NCI-H2081 treated with DMSO at 0.1 percent for 48 hours (cell line): ENCODE measurements around the gene ABCG4.
"Not testable (repeated sequence)": the region's sequence is repeated elsewhere in the genome, so short reads cannot be mapped to it uniquely, and the experiment has no call there.

Experiments used
- DNase-seq: peaks from one replicate; lab custom pipeline; 2025; lab: John Stamatoyannopoulos, UW

Gene ABCG4

DNA sequence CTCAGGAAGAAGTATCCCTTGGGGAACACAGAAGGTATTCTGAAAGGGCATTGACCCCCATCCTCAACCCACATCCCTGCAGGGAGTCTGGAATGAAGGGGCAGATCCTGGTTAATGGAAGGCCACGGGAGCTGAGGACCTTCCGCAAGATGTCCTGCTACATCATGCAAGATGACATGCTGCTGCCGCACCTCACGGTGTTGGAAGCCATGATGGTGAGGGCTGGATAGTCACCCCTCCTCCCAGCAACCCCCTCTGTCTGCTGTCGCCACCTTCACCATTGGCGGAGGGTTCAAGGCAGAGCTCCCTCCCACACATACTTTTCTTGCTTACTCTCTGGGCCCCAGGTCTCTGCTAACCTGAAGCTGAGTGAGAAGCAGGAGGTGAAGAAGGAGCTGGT, 5.3 kb downstream of the ABCG4 start:
- no peak for DNase-seq

DNA sequence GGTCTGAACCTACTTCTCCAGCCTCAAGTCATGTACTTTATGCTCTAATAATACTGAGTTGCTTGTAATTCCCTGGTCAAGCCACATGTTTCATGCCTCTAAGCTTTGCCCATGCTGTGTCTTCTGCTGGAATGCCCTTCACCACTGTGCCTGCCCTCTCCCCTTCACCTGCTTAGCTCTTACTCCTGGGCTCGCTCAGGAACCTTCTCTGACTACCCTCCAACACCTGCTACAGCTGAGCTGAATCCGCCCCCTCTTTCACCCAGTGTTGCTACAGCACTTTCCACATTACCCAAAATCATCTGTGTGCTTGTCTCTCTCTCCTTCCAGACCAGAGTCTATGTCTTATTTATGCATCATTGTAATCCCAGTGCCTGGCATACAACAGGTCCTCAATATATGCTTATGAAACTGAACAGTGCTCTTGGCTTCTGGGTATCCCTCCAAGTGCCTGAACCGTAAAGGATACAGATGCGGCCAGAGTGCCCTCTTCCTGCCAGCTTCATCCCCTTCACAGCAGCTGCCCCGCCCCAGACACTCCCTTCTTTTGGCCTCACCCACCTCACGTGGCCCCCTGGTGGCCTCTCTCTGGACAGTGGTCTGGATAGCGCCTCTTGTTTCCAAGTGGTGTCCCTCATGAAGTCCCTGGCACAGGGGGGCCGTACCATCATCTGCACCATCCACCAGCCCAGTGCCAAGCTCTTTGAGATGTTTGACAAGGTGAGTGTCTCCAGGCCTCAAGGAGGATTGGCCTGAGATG, 7.1 kb downstream of the ABCG4 start:
- DNase-seq = no peak

DNA sequence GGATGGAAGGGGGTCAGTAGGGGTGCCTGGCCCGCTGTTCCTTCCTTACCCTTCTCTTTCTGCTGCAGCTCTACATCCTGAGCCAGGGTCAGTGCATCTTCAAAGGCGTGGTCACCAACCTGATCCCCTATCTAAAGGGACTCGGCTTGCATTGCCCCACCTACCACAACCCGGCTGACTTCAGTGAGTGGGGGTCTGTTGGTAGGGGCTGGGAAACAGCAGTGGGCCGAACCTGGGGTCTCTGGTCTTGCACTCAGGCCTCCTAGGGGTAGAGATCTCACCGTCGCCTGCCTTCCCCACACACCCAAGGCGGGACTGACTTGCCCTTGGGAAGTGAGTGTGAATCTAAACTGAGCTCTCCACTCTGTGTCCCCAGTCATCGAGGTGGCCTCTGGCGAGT, 7.6 kb downstream of the ABCG4 start:
- DNase-seq = no peak

DNA sequence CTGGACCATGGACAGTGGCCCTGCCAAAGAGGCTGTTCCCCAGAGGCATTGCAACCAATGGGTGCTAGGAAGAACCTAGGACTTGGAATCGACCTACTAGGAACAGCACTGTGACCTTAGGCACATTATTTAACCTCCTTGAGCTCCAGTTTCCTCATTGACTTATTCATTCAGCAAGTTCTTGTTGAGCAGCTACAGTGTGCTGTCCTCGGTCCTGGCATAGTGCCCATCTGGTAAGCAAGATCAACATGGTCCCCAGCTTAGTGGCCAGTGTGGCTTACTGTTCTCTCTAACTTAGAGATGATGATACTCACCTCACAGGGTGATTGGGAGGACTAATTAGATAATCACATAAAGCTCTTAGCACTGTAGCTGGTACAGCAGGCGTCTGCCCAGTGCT, 8.2 kb downstream of the ABCG4 start:
- DNase-seq = no peak

DNA sequence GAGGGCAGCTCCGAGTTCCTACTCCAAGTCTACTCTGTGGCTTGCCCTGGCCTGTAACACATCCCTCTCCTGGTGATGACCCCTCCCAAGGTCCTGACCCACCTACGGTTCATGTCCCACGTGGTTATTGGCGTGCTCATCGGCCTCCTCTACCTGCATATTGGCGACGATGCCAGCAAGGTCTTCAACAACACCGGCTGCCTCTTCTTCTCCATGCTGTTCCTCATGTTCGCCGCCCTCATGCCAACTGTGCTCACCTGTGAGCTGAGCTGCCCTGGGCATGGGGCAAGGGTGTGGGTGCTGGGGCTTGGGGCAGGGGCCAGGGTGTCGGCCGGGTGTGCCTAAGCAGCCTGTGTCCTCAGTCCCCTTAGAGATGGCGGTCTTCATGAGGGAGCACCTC, 9.6 kb downstream of the ABCG4 start:
- no peak for DNase-seq

DNA sequence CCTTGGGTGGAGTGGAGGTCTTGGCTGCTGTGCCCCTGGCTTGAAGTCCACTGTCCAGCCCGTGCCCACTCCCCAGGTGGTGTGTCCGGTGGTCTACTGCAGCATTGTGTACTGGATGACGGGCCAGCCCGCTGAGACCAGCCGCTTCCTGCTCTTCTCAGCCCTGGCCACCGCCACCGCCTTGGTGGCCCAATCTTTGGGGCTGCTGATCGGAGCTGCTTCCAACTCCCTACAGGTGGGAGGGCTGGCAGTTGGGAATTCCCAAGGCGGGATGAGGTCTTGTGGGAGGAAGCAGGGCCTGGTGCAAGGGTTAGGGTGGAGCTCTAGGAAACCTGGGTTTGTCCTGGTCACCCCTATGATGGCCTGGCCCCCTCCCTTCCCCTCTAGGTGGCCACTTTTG, 11.3 kb downstream of the ABCG4 start:
- no peak for DNase-seq

DNA sequence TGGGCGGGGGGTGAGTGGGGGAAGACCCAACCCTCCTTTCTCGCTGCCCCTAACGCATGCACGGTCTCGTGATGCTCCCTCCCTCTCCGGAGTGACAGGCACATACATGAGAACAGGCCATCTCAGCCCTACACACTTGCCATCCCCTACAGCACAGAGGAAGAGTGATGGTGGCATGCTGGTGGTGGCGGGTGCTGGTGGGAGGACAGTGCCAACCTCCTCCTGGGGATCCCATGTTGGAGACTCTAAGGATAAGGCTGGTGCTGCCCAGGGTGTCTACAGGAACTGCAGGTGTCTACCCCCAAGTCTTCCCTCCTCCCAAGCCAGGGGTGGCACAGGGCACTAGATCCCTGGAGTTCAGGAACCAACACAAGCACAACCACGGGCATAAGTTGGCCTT, 13.0 kb downstream of the ABCG4 start:
- DNase-seq = no peak

DNA sequence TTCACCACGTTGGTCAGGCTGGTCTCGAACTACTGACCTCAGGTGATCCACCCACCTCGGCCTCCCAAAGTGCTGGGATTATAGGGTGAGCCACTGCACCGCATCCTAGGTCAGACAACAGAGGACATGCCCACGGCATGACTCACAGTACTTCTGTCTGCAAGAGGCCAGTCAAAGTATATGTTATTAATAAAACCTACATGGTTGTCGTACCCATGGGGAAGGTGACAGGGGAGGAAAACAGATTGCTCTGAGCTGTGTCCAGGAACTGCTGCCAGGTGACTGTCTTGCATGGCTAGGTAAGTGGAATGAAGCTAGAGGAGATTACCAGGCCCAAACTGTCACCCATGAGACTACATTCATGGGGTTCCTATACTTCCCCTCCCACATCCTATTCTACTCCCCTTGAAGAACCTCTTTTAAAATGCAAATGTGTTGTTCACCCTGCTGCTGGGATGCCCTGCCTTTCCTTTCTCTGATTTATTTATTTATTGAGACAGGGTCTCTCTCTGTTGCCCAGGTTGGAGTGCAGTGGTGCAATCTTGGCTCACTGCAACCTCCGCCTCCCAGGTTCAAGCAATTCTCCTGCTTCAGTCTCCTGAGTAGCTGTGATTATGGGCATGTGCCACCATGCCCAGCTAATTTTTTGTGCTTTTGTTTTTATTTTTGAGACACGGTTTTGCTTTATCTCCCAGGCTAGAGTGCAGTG, 17.7 kb downstream of the ABCG4 start:
- DNase-seq = no peak

DNA sequence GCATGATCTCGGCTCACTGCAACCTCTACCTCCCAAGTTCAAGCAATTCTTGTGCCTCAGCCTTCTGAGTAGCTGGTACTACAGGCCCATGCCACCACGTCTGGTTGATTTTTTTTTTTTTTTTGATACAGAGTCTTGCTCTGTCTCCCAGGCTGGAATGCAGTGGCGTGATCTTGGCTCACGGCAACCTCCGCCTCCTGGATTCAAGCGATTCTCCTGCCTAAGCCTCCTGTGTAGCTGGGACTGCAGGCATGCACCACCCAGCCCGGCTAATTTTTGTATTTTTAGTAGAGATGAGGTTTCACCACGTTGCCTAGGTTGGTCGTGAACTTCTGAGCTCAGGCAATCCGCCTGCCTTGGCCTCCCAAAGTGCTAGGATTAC, 18.2 kb downstream of the ABCG4 start:
- DNase-seq = not testable (repeated sequence)

DNA sequence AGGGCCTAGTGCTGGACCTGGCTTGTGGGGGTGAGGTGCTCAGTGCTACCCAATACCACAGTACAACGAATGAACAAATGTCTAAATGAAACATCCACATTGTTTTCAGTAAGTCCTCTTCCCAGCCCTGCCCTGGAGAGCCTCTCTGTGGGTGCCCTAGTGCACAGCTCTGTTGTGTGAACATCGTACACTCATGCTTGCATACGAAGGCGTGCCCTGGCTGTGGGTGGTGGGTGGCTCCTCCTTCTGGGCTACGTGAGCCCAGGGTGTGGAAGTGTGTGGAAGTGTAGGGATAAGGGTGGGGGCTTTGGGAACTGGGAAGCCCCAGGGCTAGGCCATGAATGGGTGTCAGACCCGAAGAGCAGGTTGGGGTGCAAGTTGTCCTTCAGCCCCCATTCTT, 19.1 kb downstream of the ABCG4 start:
- DNase-seq = no peak

DNA sequence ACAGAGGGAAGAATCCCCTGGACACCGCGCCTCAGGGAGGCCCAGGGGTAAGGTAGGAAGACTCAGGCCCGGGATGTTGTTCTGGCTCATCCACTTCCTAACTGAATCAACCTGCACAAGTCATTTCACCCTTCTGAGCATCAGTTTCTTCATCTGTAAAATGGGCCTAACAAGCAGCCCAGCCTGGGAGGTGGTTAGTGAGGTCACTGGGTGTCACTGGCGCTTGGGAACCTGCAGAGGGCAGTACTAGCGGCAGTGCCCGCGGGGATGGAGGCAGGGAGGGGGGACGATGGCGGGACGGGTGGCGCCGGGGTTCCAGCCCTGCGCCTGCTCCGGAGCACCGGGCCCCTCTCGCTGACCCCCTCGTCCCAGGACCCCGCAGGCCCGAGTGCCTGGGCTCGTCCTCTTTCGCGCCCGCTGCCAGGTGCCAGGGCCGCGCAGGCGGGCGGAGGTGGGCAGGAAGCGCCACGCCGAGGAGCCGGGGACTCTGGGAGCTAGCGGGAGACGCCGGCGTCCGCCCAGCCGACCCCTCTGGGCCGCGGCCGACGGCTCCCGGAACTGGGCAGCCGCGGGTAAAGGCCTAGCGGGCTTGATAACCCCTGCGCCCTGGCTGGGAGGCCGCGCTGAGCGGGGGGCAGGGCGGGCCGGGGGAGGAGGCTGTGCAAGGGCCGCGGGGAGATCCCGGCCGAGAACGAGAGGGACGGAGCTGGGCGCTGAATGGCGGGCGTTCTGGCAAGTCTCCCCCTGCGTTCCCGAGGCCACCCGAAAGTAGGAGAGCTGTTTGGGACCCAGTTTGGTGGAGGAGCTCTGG, 19.8 kb downstream of the ABCG4 start, which contains the start of gene NLRX1:
TSS of gene NLRX1 (plus strand) at position 255 of the 811 bp plus-strand sequence. CDS start 2,679 bp downstream, outside the sequence.
- peak; percentile 10 for DNase-seq

DNA sequence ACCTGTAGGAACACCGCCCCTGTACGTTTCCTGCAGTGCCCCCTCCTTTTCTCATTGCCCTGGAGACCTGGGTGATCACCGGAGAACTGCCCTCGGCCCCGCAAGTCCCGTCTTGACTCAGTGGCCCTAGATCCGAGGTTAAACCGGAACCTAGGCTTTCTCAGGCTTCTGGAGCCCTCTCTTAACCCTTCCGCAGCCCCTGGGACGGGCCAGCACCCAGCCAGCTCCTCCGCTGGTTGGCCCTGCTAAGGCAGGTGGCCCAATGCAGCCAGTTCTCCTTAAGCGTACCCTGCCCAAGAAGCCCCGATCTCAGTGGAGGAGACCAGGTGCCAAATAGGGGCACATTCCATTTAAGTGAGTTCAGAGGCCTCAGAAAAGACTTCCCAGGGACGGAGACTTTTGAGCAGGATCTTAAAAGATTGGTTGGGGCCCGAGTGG, 20.4 kb downstream of the ABCG4 start:
- DNase-seq = no peak

DNA sequence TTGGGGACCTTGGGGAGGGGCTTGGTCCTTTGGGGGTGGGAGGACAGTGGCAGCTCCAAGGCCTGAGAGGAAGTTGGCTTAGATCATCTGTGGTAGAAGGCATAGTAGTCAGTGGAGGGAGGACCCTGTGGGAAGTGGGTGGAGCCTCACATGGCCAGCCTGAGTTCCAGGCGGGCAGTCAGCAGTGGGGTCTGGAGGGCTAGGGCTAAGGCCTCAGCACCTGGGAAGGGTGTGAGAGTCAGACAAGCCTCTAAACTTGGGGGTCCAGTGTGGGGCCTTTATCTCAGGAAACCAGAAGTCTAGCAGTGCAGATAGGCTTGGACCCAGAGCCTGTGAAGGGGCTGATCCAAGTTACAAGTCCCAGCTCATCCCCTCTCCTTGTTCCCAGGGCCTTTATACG, 23.7 kb downstream of the ABCG4 start:
- DNase-seq = no peak

DNA sequence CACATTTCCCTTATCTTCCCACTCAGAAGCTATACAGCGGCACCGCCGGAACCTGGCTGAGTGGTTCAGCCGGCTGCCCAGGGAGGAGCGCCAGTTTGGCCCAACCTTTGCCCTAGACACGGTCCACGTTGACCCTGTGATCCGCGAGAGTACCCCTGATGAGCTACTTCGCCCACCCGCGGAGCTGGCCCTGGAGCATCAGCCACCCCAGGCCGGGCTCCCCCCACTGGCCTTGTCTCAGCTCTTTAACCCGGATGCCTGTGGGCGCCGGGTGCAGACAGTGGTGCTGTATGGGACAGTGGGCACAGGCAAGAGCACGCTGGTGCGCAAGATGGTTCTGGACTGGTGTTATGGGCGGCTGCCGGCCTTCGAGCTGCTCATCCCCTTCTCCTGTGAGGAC, 24.6 kb downstream of the ABCG4 start:
- no peak for DNase-seq

DNA sequence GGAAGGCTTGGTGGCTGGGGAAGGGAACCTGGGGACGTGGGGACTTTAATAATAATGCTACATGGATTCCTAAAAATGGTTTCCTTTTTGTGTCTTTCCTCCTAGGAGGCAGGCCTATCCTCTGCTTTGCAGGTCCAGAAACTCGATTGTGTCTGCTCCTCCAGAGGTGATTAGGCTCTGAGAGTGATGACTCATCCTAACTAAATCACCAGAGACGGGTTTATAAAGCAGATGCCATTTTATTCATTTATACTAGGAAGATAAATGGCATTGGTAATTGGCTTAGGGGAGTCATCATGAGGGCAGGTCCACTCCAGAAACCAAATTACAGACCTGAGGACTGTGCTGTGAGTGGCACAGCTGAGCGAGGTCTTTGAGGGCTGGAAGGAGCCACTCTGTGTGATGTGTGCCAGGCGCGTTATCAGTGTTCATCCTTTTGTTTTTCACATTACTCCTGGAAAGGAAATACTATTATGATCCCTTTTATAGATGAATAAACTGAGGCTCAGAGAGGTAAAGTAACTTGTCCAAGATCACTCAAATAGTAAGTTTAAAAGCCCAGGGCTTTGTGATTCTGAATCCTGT, 26.7 kb downstream of the ABCG4 start:
- no peak for DNase-seq

DNA sequence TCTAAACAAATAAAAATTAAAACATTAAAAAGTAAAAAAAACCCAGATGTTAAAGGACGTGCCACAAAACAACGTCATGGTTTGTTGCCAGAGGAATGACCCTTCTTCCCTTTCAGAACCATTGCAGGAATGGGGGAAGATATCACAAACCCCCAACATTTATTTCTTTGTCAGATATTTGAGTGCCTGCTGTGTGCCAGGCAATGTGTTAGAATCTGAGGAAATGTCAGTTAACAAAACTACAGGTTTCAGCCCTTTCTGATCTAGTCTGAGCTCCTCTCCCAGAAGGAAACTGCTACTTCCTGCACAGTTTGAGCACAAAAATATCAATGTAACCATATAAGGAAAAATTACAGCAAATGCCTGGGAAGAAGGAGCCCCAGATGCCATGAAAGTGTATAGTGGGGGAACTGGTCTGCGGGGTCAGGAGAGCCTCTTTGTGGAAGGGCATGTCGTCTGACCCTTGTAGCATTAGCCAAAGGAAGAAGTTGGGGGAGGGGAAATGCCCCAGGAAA, 29.4 kb downstream of the ABCG4 start:
- no peak for DNase-seq

DNA sequence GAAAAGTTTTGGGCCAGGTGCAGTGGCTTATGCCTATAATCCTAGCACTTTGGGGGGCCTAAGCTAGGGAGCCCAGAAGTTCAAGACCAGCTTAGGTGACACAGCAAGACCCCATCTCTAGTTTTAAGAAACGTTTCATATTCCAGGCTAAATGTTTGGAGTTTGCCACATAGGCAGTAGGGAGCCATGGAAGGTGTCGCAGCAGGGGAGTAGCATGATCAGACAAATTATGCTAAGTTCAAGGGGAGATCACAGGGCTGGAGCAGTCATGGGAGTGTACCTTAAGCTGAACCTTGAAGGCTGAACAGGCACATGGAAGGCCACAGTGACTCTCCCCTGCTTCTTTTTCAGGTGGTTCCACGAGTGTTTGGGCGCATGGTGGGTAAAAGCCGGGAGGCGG, 30.5 kb downstream of the ABCG4 start:
- no peak for DNase-seq

DNA sequence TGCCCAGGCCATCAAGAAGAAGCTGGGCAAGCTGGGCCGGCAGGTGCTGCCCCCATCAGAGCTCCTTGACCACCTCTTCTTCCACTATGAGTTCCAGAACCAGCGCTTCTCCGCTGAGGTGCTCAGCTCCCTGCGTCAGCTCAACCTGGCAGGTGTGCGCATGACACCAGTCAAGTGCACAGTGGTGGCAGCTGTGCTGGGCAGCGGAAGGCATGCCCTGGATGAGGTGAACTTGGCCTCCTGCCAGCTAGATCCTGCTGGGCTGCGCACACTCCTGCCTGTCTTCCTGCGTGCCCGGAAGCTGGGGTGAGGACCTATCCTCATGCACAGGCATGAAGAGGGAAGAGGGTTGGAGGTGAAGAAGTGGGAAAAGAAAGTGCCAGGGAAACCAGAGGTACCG, 31.1 kb downstream of the ABCG4 start:
- DNase-seq = no peak

DNA sequence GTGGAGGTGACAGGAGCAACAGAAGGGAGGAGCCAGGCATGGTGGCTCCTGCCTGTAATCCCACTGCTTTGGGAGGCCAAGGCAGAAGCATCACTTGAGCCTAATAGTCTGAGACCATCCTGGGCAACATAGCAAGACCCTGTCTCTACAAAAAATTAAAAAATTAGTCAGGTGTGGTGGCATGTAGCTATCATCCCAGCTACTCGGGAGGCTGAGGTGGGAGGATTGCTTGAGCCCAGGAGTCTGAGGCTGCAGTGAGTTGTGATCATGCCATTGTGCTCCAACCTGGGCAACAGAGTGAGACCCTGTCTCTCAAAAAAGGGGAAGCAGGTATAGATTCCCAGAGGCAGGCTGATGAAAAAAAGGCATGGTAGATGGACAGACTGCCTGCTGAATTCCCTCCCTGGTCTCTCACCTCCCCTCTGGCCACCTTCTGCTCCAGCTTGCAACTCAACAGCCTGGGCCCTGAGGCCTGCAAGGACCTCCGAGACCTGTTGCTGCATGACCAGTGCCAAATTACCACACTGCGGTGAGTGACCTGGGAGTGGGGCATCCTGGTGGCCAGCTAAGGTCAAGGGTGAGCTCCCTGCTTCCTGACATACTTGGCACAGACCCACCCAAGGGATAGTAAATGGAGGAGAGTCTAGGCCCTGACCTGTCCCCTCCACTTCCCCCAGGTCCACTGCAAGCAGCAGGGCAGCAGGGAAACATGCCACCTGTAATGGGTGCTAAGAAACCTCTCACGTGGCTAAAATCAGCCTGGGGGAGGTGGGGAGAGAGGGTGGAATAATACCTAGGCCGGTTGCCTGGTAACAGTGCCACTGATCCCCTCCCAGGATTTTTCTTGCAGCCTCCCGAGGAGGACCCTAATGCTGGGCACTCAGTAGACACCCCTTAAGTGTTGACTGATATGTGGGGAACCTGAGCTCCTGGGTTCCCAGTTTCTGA, 32.2 kb downstream of the ABCG4 start:
- no peak for DNase-seq

DNA sequence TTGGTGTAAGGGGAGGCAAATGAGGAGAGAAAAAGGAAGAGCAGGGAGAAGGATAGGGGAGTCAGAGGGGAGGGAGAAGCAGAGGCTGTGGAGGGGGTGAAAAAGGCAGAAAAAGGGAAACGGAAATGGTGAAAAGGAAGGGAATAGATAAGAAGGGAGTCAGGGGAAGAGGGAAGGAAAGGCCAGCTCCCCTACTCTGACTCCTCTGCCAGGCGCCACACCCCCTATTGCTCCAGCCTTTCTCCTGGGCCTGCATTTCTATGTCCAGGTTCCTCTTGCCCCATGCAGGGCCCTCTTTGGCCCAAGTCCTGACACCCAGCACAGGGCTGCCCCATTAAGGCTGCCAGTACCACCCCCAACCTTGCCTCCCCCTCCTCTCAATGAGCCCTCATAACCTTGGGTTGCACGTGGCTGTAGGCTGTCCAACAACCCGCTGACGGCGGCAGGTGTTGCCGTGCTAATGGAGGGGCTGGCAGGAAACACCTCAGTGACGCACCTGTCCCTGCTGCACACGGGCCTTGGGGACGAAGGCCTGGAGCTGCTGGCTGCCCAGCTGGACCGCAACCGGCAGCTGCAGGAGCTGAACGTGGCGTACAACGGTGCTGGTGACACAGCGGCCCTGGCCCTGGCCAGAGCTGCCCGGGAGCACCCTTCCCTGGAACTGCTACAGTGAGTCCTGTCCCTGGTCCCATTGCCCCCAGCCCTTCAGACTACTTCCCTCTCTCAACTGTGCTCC, 33.0 kb downstream of the ABCG4 start:
- peak; percentile 20 for DNase-seq
